ENCODE results near the gene ZNF680.

DNA sequence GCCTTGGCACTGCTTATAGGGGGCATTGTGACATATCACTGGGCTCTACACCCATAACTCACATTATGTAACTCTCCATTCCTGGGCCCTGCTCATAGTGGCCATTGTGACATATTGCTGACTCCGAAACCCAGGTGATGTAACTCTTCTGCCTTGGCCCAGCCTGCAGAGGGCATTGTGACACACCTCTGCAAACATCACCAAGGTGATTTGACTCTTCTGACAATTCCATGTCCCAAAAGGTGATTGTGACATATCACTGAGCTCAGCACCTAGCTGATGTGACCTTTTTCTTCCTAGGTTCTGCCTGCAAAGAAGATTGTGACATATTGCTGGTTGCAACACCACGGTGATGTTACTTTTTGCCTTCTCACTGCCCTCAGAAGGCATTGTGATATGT, 36.5 kb upstream of the ZNF680 start:
- TF ChIP-seq, protein P1, sequence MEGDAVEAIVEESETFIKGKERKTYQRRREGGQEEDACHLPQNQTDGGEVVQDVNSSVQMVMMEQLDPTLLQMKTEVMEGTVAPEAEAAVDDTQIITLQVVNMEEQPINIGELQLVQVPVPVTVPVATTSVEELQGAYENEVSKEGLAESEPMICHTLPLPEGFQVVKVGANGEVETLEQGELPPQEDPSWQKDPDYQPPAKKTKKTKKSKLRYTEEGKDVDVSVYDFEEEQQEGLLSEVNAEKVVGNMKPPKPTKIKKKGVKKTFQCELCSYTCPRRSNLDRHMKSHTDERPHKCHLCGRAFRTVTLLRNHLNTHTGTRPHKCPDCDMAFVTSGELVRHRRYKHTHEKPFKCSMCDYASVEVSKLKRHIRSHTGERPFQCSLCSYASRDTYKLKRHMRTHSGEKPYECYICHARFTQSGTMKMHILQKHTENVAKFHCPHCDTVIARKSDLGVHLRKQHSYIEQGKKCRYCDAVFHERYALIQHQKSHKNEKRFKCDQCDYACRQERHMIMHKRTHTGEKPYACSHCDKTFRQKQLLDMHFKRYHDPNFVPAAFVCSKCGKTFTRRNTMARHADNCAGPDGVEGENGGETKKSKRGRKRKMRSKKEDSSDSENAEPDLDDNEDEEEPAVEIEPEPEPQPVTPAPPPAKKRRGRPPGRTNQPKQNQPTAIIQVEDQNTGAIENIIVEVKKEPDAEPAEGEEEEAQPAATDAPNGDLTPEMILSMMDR (IDR thresholded peaks at IDR 0.05; ENCODE audit: insufficient read depth, low read depth, low read length) = no peak
- no peak for TF ChIP-seq EZH2 (IDR thresholded peaks at IDR 0.05; ENCODE audit: insufficient read depth, low read length)

Data from astrocyte (in vitro differentiated cells and primary cell).